Measurements from ENCODE around the gene SLC35A2.
"Not testable (repeated sequence)": the region's sequence is repeated elsewhere in the genome, so short reads cannot be mapped to it uniquely, and the experiment has no call there.

Gene SLC35A2

GRCh38 chrX:48901069-48901468 lies 10.4 kb downstream of the SLC35A2 start:
- DNase-seq = no peak

GRCh38 chrX:48899078-48899410 lies 12.4 kb downstream of the SLC35A2 start:
- DNase-seq = no peak

GRCh38 chrX:48897625-48898306 lies 13.7 kb downstream of the SLC35A2 start, which contains the start of the genes PQBP1 and TIMM17B:
Gene PQBP1 (plus strand): TSS chrX:48897930. CDS start chrX:48898510, 580 bp downstream.
Gene TIMM17B (minus strand): TSS chrX:48897768. CDS start chrX:48897749, 19 bp downstream.
- DNase-seq = peak; percentile 82

- peak; percentile 59 for DNase-seq
Measured at GRCh38 chrX:48897157-48897624, 14.3 kb downstream of the SLC35A2 start.

GRCh38 chrX:48896611-48897011 lies 14.8 kb downstream of the SLC35A2 start:
- no peak for DNase-seq

- DNase-seq = no peak
Measured at GRCh38 chrX:48894891-48895290, 16.6 kb downstream of the SLC35A2 start.

- DNase-seq = no peak
Measured at GRCh38 chrX:48893556-48894348, 17.7 kb downstream of the SLC35A2 start.

DNA sequence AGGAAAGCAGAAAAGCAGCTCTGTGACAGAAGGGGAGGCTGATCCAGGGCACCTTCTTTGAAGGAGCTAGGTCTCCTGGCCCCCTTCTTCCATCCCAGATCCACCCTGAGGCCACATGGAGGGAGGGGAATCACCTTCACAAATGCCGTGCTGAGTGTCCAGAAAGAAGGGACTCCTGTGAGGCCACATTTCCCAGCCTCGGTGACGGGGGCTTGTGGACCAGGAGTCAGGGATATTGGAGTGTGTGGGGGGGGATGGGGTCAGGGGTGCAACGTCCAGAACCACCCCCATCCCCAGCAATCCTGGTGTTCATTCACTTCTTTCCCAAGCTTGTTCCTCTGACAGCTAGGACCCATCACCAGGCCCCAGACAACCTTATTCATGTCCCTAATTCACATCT lies 18.6 kb downstream of the SLC35A2 start:
- no peak for DNase-seq

- peak; percentile 72 for DNase-seq
Measured at GRCh38 chrX:48891402-48892288, 19.8 kb downstream of the SLC35A2 start.

- peak; percentile 7 for DNase-seq
Measured at GRCh38 chrX:48890934-48891401, 20.5 kb downstream of the SLC35A2 start.

DNA sequence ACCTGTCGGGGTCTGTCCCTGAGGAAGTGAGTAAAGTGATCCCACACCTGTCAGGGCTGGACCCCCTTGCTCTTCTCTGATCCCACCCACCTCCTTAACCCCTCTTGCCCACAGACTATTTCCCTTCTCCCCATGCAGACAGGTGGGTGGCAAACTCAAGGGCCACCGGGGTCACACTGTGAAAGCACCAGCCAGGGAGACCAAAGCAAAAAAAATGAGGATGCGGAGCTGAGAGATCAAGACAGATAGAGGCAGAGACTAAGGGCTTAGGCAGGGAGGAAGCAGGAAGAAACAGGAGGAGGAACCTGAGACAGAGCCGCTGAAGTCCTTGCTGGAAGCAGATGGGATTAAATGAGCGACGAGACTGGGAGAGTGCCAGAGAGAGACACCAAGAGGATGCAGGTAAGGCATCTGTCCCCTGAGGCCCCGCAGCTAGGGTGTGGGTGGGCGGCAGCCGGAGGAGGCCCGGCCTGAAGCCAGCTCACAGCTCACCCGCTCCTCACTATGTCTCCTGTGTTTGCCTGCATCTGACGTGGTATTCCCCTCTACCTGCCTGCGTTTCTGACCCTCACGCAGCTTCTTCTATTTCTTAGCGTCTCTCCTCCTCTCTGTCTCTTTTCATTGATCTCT lies 21.0 kb downstream of the SLC35A2 start:
- no peak for DNase-seq

- not testable (repeated sequence) for DNase-seq
Measured at GRCh38 chrX:48886586-48886985, 24.9 kb downstream of the SLC35A2 start.

GRCh38 chrX:48883729-48884128 lies 27.7 kb downstream of the SLC35A2 start:
- DNase-seq = no peak

- DNase-seq = not testable (repeated sequence)
Measured at GRCh38 chrX:48876944-48877343, 34.5 kb downstream of the SLC35A2 start.

GRCh38 chrX:48872017-48872416 lies 39.4 kb downstream of the SLC35A2 start:
- DNase-seq = not testable (repeated sequence)

DNA sequence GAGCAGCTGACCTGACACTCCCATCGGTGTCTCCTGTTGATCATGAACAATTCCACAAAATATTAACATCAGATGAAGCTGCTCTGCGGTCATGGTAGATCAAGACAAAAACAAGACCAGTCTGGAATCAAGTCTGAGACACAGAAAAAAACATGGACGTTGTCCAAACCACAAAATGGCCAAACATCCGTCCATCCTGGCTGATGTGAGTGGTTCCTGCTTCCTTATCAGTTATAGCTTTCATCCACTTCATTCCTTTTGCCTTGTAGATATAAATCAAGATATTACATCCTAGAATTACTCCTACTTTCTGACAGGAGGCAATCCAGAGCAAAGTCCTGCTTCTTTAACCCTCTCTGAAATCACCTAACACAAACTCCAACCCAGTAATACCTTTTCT lies 47.2 kb downstream of the SLC35A2 start:
- DNase-seq = no peak

- no peak for DNase-seq
Measured at GRCh38 chrX:48854898-48855297, 56.5 kb downstream of the SLC35A2 start.

- not testable (repeated sequence) for DNase-seq
Measured at GRCh38 chrX:48854121-48854804, 57.2 kb downstream of the SLC35A2 start.

DNA sequence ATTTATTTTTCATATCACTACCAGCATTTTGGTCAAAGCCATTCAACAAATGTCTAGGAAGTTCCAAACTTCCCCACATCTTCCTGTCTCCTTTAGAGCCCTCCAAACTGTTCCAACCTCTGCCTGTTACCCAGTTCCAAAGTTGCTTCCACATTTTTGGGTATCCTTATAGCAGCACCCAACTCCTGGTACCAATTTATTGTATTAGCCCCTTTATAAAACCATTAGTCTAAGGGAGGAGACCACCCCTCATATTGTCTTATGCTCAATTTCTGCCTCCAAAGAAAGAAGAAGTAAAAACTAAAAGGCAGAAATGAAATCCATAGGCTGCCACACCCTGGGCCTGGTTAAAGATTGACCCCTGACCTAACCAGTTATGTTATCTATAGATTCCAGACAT lies 58.0 kb downstream of the SLC35A2 start:
- not testable (repeated sequence) for DNase-seq
